Right atrium auricular region (tissue), 2 donors: ENCODE data around the gene HLA-DOB. TPM values are rescaled to one million over a fixed set of nuclear protein-coding genes. Genes with fewer than 3 reads are reported as not detected.

Experiments
- DNase-seq: peaks from one replicate; pipeline ENCODE4 v3.0.0-alpha.2; 2019; ENCODE audit warnings: low spot score
- H3K27ac ChIP-seq, 2 donors: fragments of 200-600 bp; sonication (generic); 1 replicate in 1 of 2; 2 replicates in 1 of 2; pipeline ENCODE4 v1.5.1; 2016 to 2019
- H3K27me3 ChIP-seq, 2 donors: fragments of 200-600 bp; sonication (generic); one replicate each; pipeline versions ENCODE4 v1.5.1 to v1.6.0; 2017 to 2019
- H3K36me3 ChIP-seq: fragments of 200-600 bp; sonication (generic); one replicate; pipeline ENCODE4 v1.5.1; 2016
- H3K4me1 ChIP-seq, 2 donors: fragments of 200-600 bp; sonication (generic); one replicate each; pipeline versions ENCODE4 v1.5.1 to v1.6.0; 2017 to 2019
- H3K4me3 ChIP-seq, 2 donors: fragments of 200-600 bp; sonication (generic); 1 replicate in 1 of 2; 2 replicates in 1 of 2; pipeline ENCODE4 v1.5.1; 2017 to 2019; ENCODE audit warnings: mild to moderate bottlenecking in 1 of 2, moderate library complexity in 1 of 2
- H3K9me3 ChIP-seq, 2 donors: fragments of 200-600 bp; sonication (generic); one replicate each; pipeline ENCODE4 v1.5.1; 2019
- CTCF ChIP-seq, 2 donors: fragments of 200-600 bp; sonication (generic); IDR thresholded peaks; one replicate each; pipeline ENCODE4 v1.5.1; 2019; ENCODE audit warnings: antibody characterized with exemption in 2 of 2
- total RNA-seq, 2 donors: library from RNA; depleted of rRNA; stranded (reverse); fragments of >200 nt; gene quantifications; one replicate each; pipeline ENCODE4 v1.1.0, GENCODE V29; 2016

The HLA-DOB gene
- total RNA-seq, 2 donors from 2014 or later, result not detected

- Histone ChIP-seq H3K27ac (peak overlapping the region; percentile 97 to 98), H3K4me3 (peak overlapping the region; percentile 80 to 95), H3K27me3 (no peaks in the 10 kb centered on the region), H3K36me3 (peaks cover 6% of the 10 kb centered on the region), H3K9me3 (no peaks in the 10 kb centered on the region), H3K4me1 (peaks cover 0 to 17% of the 10 kb centered on the region in 2 donors)
- no peak for TF ChIP-seq CTCF (IDR thresholded peaks at IDR 0.05)
- no peak for DNase-seq
Observed at GRCh38 chr6:32837651-32838113, 20.9 kb upstream of the HLA-DOB start.

- H3K4me1 ChIP-seq, result peaks cover 0 to 14% of the 10 kb centered on the region in 2 donors
- H3K27me3 ChIP-seq, result no peaks in the 10 kb centered on the region
- H3K27ac ChIP-seq, result no peak overlapping the region
- no peaks in the 10 kb centered on the region for H3K9me3 ChIP-seq
- no peak overlapping the region for H3K4me3 ChIP-seq
- DNase-seq, result no peak
- no peak for TF ChIP-seq CTCF (IDR thresholded peaks at IDR 0.05)
- peaks cover 6% of the 10 kb centered on the region for H3K36me3 ChIP-seq
Observed at GRCh38 chr6:32836873-32837272, 20.1 kb upstream of the HLA-DOB start.

GRCh38 chr6:32835167-32835893 is 18.5 kb upstream of the HLA-DOB start:
- H3K9me3 ChIP-seq, result no peaks in the 10 kb centered on the region
- no peak for DNase-seq
- H3K36me3 ChIP-seq, result peaks cover 11% of the 10 kb centered on the region
- TF ChIP-seq CTCF (IDR thresholded peaks at IDR 0.05), result no peak
- H3K4me1 ChIP-seq, result peaks cover 0 to 14% of the 10 kb centered on the region in 2 donors
- H3K4me3 ChIP-seq, result no peak overlapping the region
- no peaks in the 10 kb centered on the region for H3K27me3 ChIP-seq
- no peak overlapping the region for H3K27ac ChIP-seq

- H3K27me3 ChIP-seq, result no peaks in the 10 kb centered on the region
- no peak for TF ChIP-seq CTCF (IDR thresholded peaks at IDR 0.05)
- DNase-seq, result no peak
Observed at GRCh38 chr6:32833664-32834063, 16.9 kb upstream of the HLA-DOB start.

DNA sequence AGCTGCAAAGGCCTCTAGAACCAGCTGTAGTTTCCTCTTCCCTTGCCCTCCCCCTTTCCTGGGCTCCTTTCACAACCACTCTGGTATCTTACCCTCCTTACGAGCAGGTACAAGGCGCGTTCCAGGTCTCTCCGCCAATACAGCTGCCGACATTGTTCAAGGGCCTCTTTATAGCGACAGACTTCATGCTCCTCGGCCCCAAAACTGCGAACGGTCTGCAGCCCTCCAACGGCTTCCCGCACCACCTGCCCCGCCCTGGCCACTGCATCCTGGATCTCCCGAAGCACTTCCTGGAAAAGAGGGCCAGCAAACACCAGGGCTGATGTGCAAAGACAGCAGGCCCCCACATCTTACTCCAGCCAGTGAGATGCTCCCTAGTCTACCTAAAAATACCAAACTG is 15.7 kb upstream of the HLA-DOB start:
- Histone ChIP-seq H3K4me1 (peaks cover 0 to 4% of the 10 kb centered on the region in 2 donors), H3K9me3 (no peaks in the 10 kb centered on the region), H3K27me3 (no peaks in the 10 kb centered on the region), H3K36me3 (peaks cover 22% of the 10 kb centered on the region), H3K4me3 (no peak overlapping the region), H3K27ac (no peak overlapping the region)
- DNase-seq, result no peak
- no peak for TF ChIP-seq CTCF (IDR thresholded peaks at IDR 0.05)

More at GRCh38 chr6:32833664-32834063, 16.9 kb upstream of the HLA-DOB start:
- Histone ChIP-seq H3K4me1 (peaks cover 0 to 9% of the 10 kb centered on the region in 2 donors), H3K9me3 (no peaks in the 10 kb centered on the region), H3K4me3 (no peak overlapping the region), H3K36me3 (peaks cover 22% of the 10 kb centered on the region), H3K27ac (no peak overlapping the region)
